BLaER1 treated with 17β-estradiol and CSF1 and Interleukin-3, amounts not matched to agents 10 nM and 100 nM (cell line): ENCODE results near the gene SLCO1A2.

Experiments used
- H3K27ac ChIP-seq, 11 experiments: shearing (Covaris generic); formaldehyde crosslinking; 2 replicates each; pipeline ENCODE4 v1.8.1; 2022
- H3K27me3 ChIP-seq, 11 experiments: shearing (Covaris generic); formaldehyde crosslinking; 2 replicates each; pipeline ENCODE4 v1.8.1; 2022
- H3K36me3 ChIP-seq, 11 experiments: shearing (Covaris generic); formaldehyde crosslinking; 2 replicates each; pipeline ENCODE4 v1.8.1; 2022
- H3K4me1 ChIP-seq, 10 experiments: shearing (Covaris generic); formaldehyde crosslinking; 2 replicates each; pipeline ENCODE4 v1.8.1; 2022
- H3K4me2 ChIP-seq, 11 experiments: shearing (Covaris generic); formaldehyde crosslinking; 2 replicates each; pipeline ENCODE4 v1.8.1; 2022
- H3K4me3 ChIP-seq, 10 experiments: shearing (Covaris generic); formaldehyde crosslinking; 2 replicates each; pipeline ENCODE4 v1.8.1; 2022
- H3K9ac ChIP-seq, 11 experiments: shearing (Covaris generic); formaldehyde crosslinking; 2 replicates each; pipeline ENCODE4 v1.8.1; 2022
- H3K9me3 ChIP-seq, 11 experiments: shearing (Covaris generic); formaldehyde crosslinking; replicated peaks in 1 of 11; 2 replicates each; pipeline ENCODE4 v1.8.1; 2022
- H4K20me1 ChIP-seq, 11 experiments: shearing (Covaris generic); formaldehyde crosslinking; 2 replicates each; pipeline ENCODE4 v1.8.1; 2022
- Cebpa-rat ChIP-seq, 11 experiments: shearing (Covaris generic); IDR thresholded peaks; 2 replicates each; pipeline ENCODE4 v1.8.1; 2022

The SLCO1A2 gene

GRCh38 chr12:21223930-21224329 lies 110.8 kb downstream of the SLCO1A2 start:
- Histone ChIP-seq H3K4me1 (peaks cover 0 to 21% (median 7%) of the 10 kb centered on the region in 10 experiments; a peak in 8 of 20 replicates), H3K4me2 (no peak overlapping the region), H4K20me1 (no peaks in the 10 kb centered on the region), H3K36me3 (no peaks in the 10 kb centered on the region), H3K4me3 (no peak overlapping the region), H3K9me3 (no peaks in the 10 kb centered on the region), H3K27me3 (no peaks in the 10 kb centered on the region), H3K9ac (no peak overlapping the region), H3K27ac (no peak overlapping the region)
- TF ChIP-seq Cebpa-rat (IDR thresholded peaks at IDR 0.05), result no peak

GRCh38 chr12:21221778-21222177 lies 112.9 kb downstream of the SLCO1A2 start:
- Histone ChIP-seq H3K27ac (no peak overlapping the region), H3K4me3 (no peak overlapping the region), H3K4me1 (peaks cover 0 to 21% (median 7%) of the 10 kb centered on the region in 10 experiments; a peak in 8 of 20 replicates), H3K36me3 (no peaks in the 10 kb centered on the region), H3K9me3 (no peaks in the 10 kb centered on the region), H3K9ac (no peak overlapping the region), H4K20me1 (no peaks in the 10 kb centered on the region), H3K4me2 (no peak overlapping the region; a peak in 2 of 22 replicates), H3K27me3 (no peaks in the 10 kb centered on the region)
- no peak for TF ChIP-seq Cebpa-rat (IDR thresholded peaks at IDR 0.05)

- H3K4me2 ChIP-seq, result peak overlapping the region in 2 of 11 experiments; percentile 6 to 26; a peak in 3 of 22 replicates
- H3K4me3 ChIP-seq, result no peak overlapping the region
- H4K20me1 ChIP-seq, result no peaks in the 10 kb centered on the region
- no peaks in the 10 kb centered on the region for H3K36me3 ChIP-seq
- no peaks in the 10 kb centered on the region for H3K27me3 ChIP-seq
- TF ChIP-seq Cebpa-rat (IDR thresholded peaks at IDR 0.05), result no peak
- no peak overlapping the region for H3K9ac ChIP-seq
- no peaks in the 10 kb centered on the region for H3K9me3 ChIP-seq
- no peak overlapping the region for H3K27ac ChIP-seq
- peaks cover 0 to 21% (median 7%) of the 10 kb centered on the region in 10 experiments; a peak in 8 of 20 replicates for H3K4me1 ChIP-seq
Observed at GRCh38 chr12:21221072-21221471, 113.6 kb downstream of the SLCO1A2 start.

- no peaks in the 10 kb centered on the region for H4K20me1 ChIP-seq
- H3K27me3 ChIP-seq, result no peaks in the 10 kb centered on the region
- TF ChIP-seq Cebpa-rat (IDR thresholded peaks at IDR 0.05), result no peak
- peaks cover 0 to 21% (median 7%) of the 10 kb centered on the region in 10 experiments; a peak in 8 of 20 replicates for H3K4me1 ChIP-seq
- no peaks in the 10 kb centered on the region for H3K36me3 ChIP-seq
- H3K9me3 ChIP-seq, result no peaks in the 10 kb centered on the region
- no peak overlapping the region for H3K9ac ChIP-seq
- H3K4me2 ChIP-seq, result peak overlapping the region in 2 of 11 experiments; percentile 3 to 6; a peak in 2 of 22 replicates
- H3K27ac ChIP-seq, result no peak overlapping the region
- no peak overlapping the region for H3K4me3 ChIP-seq
Observed at GRCh38 chr12:21220266-21220665, 114.5 kb downstream of the SLCO1A2 start.

- Histone ChIP-seq H3K9ac (no peak overlapping the region), H3K36me3 (no peaks in the 10 kb centered on the region), H3K4me2 (peak overlapping the region in 1 of 11 experiments; percentile 13; a peak in 1 of 22 replicates), H3K27me3 (no peaks in the 10 kb centered on the region), H4K20me1 (no peaks in the 10 kb centered on the region), H3K4me1 (peaks cover 0 to 21% (median 7%) of the 10 kb centered on the region in 10 experiments; a peak in 8 of 20 replicates), H3K27ac (no peak overlapping the region), H3K9me3 (no peaks in the 10 kb centered on the region), H3K4me3 (no peak overlapping the region)
- no peak for TF ChIP-seq Cebpa-rat (IDR thresholded peaks at IDR 0.05)
Observed at GRCh38 chr12:21219206-21219605, 115.5 kb downstream of the SLCO1A2 start.
